Neutrophil (primary cell): Measurements from ENCODE around the gene PLB1.

Experiments used
- H3K27ac ChIP-seq: fragments of 200-600 bp; sonication (generic); 2 replicates; pipeline ENCODE4 v1.5.1; 2016; ENCODE audit warnings: mild to moderate bottlenecking, moderate library complexity
- H3K27me3 ChIP-seq: fragments of 200-600 bp; sonication (generic); 2 replicates; pipeline ENCODE4 v1.6.0; 2016; ENCODE audit warnings: mild to moderate bottlenecking
- H3K36me3 ChIP-seq: fragments of 200-600 bp; sonication (generic); 2 replicates; pipeline ENCODE4 v1.5.1; 2017
- H3K4me1 ChIP-seq, 2 experiments: fragments of 200-600 bp in 1 of 2; sonication (generic) in 1 of 2; 1 replicate in 1 of 2; 2 replicates in 1 of 2; pipeline versions ENCODE4 v1.5.1 to v1.6.1; 2013 to 2016; ENCODE audit warnings: low read depth in 1 of 2, low read length in 1 of 2, mild to moderate bottlenecking in 1 of 2, moderate library complexity in 1 of 2; ENCODE audit not compliant: control insufficient read depth in 1 of 2, insufficient read depth in 1 of 2
- H3K4me3 ChIP-seq, 2 experiments: fragments of 200-600 bp in 1 of 2; sonication (generic) in 1 of 2; 1 replicate in 1 of 2; 2 replicates in 1 of 2; pipeline ENCODE4 v1.5.1; 2013 to 2016; ENCODE audit warnings: low read depth in 1 of 2, low read length in 1 of 2, mild to moderate bottlenecking in 1 of 2, moderate library complexity in 1 of 2
- H3K9me3 ChIP-seq: fragments of 200-600 bp; sonication (generic); 2 replicates; pipeline ENCODE4 v1.5.1; 2016
- CTCF ChIP-seq: fragments of 200-600 bp; sonication (generic); IDR thresholded peaks from 2 replicates; pipeline ENCODE4 v1.5.1; 2016; ENCODE audit warnings: antibody characterized with exemption

PLB1 gene

GRCh38 chr2:28692411-28692810, 196.6 kb downstream of the PLB1 start:
- H3K27me3 ChIP-seq: no peaks in the 10 kb centered on the region
- H3K36me3 ChIP-seq: no peaks in the 10 kb centered on the region
- no peak overlapping the region for H3K4me3 ChIP-seq
- no peak for TF ChIP-seq CTCF
- H3K4me1 ChIP-seq: no peaks in the 10 kb centered on the region
- H3K9me3 ChIP-seq: no peaks in the 10 kb centered on the region
- H3K27ac ChIP-seq: no peak overlapping the region

DNA sequence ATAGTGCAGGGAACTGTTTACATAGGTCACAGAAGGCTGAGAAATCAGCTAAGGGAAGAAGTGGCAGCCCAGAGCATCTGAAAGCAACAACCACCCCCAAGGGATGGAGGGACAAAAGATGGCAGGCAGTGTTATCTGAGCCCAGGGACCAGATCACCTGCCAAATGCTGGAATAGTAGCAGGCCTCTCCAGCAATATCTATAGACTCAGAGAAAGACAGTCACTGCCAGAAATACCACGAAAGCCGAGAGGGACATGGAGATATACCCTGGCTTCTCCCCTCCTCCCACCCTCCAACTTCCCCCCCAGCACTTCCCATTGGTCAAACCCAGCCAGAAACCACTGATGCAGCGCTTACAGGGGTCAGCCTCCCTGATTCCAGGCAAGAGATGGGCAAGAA, 197.4 kb downstream of the PLB1 start:
- Histone ChIP-seq H3K9me3 (no peaks in the 10 kb centered on the region), H3K4me3 (no peak overlapping the region), H3K4me1 (no peaks in the 10 kb centered on the region), H3K27ac (no peak overlapping the region), H3K27me3 (no peaks in the 10 kb centered on the region), H3K36me3 (no peaks in the 10 kb centered on the region)
- no peak for TF ChIP-seq CTCF
